ENCODE measurements around the gene DGKB.
"Not testable (repeated sequence)": the region's sequence is repeated elsewhere in the genome, so short reads cannot be mapped to it uniquely, and the experiment has no call there.

DGKB gene

GRCh38 chr7:14293434-14293833 lies 609.1 kb downstream of the DGKB start:
- TF ChIP-seq POU2F2 (IDR thresholded peaks at IDR 0.05; ENCODE audit: low read depth, low read length), result no peak
- TF ChIP-seq POLR2A (IDR thresholded peaks at IDR 0.05; ENCODE audit: low read depth, low read length), result no peak
- TF ChIP-seq TAF1 (IDR thresholded peaks at IDR 0.05; ENCODE audit: low read depth, low read length), result no peak
- no peak for TF ChIP-seq SPI1 (IDR thresholded peaks at IDR 0.05; ENCODE audit: low read depth, low read length)
- TF ChIP-seq PAX5 (IDR thresholded peaks at IDR 0.05; ENCODE audit: insufficient read depth, low read length, severe bottlenecking), result no peak
- FAIRE-seq (no peak), DNase-seq (ENCODE audit: insufficient read length, low spot score) (no peak)

- DNase-seq (ENCODE audit: insufficient read length, low spot score) (no peak), FAIRE-seq (no peak)
- TF ChIP-seq SPI1 (IDR thresholded peaks at IDR 0.05; ENCODE audit: low read depth, low read length) (no peak), TAF1 (IDR thresholded peaks at IDR 0.05; ENCODE audit: low read depth, low read length) (no peak), POLR2A (IDR thresholded peaks at IDR 0.05; ENCODE audit: low read depth, low read length) (no peak), POLR2AphosphoS5 (IDR thresholded peaks at IDR 0.05; ENCODE audit: low read depth, low read length) (no peak), POU2F2 (IDR thresholded peaks at IDR 0.05; ENCODE audit: low read depth, low read length) (no peak), PAX5 (IDR thresholded peaks at IDR 0.05; ENCODE audit: insufficient read depth, low read length, severe bottlenecking) (no peak)
Observed at GRCh38 chr7:14292737-14293136, 609.8 kb downstream of the DGKB start.

DNA sequence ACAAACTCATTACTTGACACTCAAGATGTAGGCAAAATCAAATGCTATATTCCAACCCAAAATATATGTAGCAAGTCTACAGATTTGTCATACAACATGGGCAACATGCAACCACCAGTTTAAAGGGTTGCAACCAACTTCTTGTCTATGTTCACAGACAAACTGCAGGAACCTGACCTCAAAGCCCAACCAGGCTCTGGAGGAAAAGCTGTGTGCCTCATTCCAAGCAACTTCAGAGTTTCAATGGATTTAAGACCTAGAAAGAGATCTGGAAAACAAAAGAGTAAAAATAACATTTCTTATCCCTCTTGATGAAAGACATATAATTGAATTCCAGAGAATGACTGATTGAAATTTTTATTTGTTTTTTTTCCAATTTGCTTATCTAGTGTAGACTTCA lies 612.6 kb downstream of the DGKB start:
- no peak for TF ChIP-seq SPI1 (IDR thresholded peaks at IDR 0.05; ENCODE audit: low read depth, low read length)
- FAIRE-seq (no peak), DNase-seq (ENCODE audit: insufficient read length, low spot score) (no peak)

DNA sequence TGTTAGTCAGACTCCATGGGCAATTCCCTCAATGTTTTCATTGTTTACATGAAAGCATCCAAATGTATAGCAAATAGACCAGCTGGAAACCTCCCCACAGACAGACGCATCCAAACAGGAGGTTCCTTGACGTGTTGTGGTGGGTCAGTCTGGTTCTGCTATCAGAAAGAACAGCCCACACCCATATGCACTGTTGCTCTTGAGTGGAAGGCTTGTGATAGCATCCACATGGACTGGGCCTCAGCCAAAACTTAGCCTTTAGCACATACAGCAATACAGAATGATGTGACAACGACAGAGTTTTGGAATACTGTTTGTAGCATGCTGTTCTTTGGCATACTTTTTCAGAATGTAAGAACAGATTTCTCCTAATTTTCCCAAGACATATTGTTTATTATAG lies 613.9 kb downstream of the DGKB start:
- TF ChIP-seq POLR2AphosphoS5 (IDR thresholded peaks at IDR 0.05; ENCODE audit: low read depth, low read length), result no peak
- TF ChIP-seq SPI1 (IDR thresholded peaks at IDR 0.05; ENCODE audit: low read depth, low read length), result no peak
- TF ChIP-seq PAX5 (IDR thresholded peaks at IDR 0.05; ENCODE audit: insufficient read depth, low read length, severe bottlenecking), result no peak
- no peak for TF ChIP-seq POLR2A (IDR thresholded peaks at IDR 0.05; ENCODE audit: low read depth, low read length)
- no peak for TF ChIP-seq TAF1 (IDR thresholded peaks at IDR 0.05; ENCODE audit: low read depth, low read length)
- no peak for TF ChIP-seq POU2F2 (IDR thresholded peaks at IDR 0.05; ENCODE audit: low read depth, low read length)
- no peak for DNase-seq (ENCODE audit: insufficient read length, low spot score)
- no peak for FAIRE-seq

GRCh38 chr7:14287398-14287797 lies 615.2 kb downstream of the DGKB start:
- TF ChIP-seq POLR2A (IDR thresholded peaks at IDR 0.05; ENCODE audit: low read depth, low read length) (no peak), TAF1 (IDR thresholded peaks at IDR 0.05; ENCODE audit: low read depth, low read length) (no peak), SPI1 (IDR thresholded peaks at IDR 0.05; ENCODE audit: low read depth, low read length) (no peak), PAX5 (IDR thresholded peaks at IDR 0.05; ENCODE audit: insufficient read depth, low read length, severe bottlenecking) (no peak), POU2F2 (IDR thresholded peaks at IDR 0.05; ENCODE audit: low read depth, low read length) (no peak), POLR2AphosphoS5 (IDR thresholded peaks at IDR 0.05; ENCODE audit: low read depth, low read length) (no peak)
- FAIRE-seq (no peak), DNase-seq (ENCODE audit: insufficient read length, low spot score) (no peak)

DNA sequence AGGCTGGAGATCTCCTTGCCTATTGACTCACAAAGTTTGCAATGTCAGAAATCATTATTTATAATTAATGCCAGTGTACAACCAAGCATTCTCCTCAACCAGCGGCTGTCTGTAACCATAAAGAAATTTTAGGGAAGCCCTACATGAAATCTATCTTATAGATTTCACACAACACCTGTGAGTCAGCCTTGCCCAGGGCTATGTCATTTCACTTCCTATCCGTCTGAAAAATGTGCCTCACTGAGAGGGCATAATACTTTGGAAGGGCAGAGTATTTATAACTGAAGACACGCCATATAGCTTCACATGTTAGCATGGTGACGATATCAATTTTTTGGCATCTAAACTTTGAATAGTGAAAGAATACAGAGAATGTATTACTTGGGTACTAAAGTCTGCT lies 616.5 kb downstream of the DGKB start:
- FAIRE-seq, result no peak
- DNase-seq (ENCODE audit: insufficient read length, low spot score), result no peak
- TF ChIP-seq TAF1 (IDR thresholded peaks at IDR 0.05; ENCODE audit: low read depth, low read length) (no peak), POLR2A (IDR thresholded peaks at IDR 0.05; ENCODE audit: low read depth, low read length) (no peak), SPI1 (IDR thresholded peaks at IDR 0.05; ENCODE audit: low read depth, low read length) (no peak), POLR2AphosphoS5 (IDR thresholded peaks at IDR 0.05; ENCODE audit: low read depth, low read length) (no peak), POU2F2 (IDR thresholded peaks at IDR 0.05; ENCODE audit: low read depth, low read length) (no peak), PAX5 (IDR thresholded peaks at IDR 0.05; ENCODE audit: insufficient read depth, low read length, severe bottlenecking) (no peak)

- DNase-seq (ENCODE audit: insufficient read length, low spot score); FAIRE-seq: not testable (repeated sequence)
Observed at GRCh38 chr7:14279065-14279871, 623.3 kb downstream of the DGKB start.

GRCh38 chr7:14275356-14275755 lies 627.2 kb downstream of the DGKB start:
- no peak for FAIRE-seq

DNA sequence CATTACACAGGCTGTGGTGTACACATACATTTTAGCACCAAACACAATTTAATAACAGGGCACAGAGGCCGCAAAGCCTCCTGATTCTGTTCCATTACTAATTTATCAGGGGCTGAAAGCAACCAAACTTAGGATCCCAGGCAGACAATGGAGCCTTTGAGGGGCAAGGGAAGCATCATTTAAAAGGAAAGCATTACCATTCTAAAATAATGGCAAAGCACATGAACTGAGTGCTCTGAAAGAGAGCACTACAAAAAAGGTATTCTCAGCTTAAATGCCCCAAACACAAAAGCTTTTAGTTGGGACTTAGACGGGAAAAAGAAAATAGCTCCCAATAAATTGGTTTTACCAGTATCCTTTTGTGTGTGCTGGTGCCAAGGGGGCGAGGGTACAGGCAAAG lies 631.1 kb downstream of the DGKB start:
- no peak for FAIRE-seq
- no peak for DNase-seq (ENCODE audit: insufficient read length, low spot score)
- no peak for TF ChIP-seq PAX5 (IDR thresholded peaks at IDR 0.05; ENCODE audit: insufficient read depth, low read length, severe bottlenecking)
- no peak for TF ChIP-seq SPI1 (IDR thresholded peaks at IDR 0.05; ENCODE audit: low read depth, low read length)
- TF ChIP-seq POU2F2 (IDR thresholded peaks at IDR 0.05; ENCODE audit: low read depth, low read length), result no peak
- no peak for TF ChIP-seq POLR2AphosphoS5 (IDR thresholded peaks at IDR 0.05; ENCODE audit: low read depth, low read length)
- no peak for TF ChIP-seq POLR2A (IDR thresholded peaks at IDR 0.05; ENCODE audit: low read depth, low read length)
- no peak for TF ChIP-seq TAF1 (IDR thresholded peaks at IDR 0.05; ENCODE audit: low read depth, low read length)

More at GRCh38 chr7:14275356-14275755, 627.2 kb downstream of the DGKB start:
- no peak for DNase-seq (ENCODE audit: insufficient read length, low spot score)
- TF ChIP-seq SPI1 (IDR thresholded peaks at IDR 0.05; ENCODE audit: low read depth, low read length) (no peak), POLR2AphosphoS5 (IDR thresholded peaks at IDR 0.05; ENCODE audit: low read depth, low read length) (no peak), POLR2A (IDR thresholded peaks at IDR 0.05; ENCODE audit: low read depth, low read length) (no peak), TAF1 (IDR thresholded peaks at IDR 0.05; ENCODE audit: low read depth, low read length) (no peak), POU2F2 (IDR thresholded peaks at IDR 0.05; ENCODE audit: low read depth, low read length) (no peak), PAX5 (IDR thresholded peaks at IDR 0.05; ENCODE audit: insufficient read depth, low read length, severe bottlenecking) (no peak)

DNA sequence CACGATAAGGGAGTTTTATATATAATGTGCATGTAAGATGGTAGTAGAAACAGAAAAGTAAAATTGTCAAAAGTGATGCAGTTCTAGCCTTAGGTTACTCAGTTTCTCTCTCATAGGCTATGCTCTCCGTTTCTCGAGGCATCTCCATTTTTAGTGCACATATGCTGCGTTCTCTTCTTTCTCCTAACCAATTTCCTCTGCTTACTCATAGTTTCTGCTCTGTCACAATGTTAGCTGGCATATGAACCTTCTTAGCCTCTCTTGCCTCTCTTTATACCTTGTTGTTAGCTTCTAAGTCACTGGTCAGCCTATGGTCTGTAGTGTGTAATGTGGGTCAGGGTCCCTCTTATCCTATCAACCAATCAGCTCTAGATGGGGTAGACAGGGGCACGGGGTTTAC lies 632.5 kb downstream of the DGKB start:
- DNase-seq (ENCODE audit: insufficient read length, low spot score) (no peak), FAIRE-seq (no peak)
- no peak for TF ChIP-seq POU2F2 (IDR thresholded peaks at IDR 0.05; ENCODE audit: low read depth, low read length)
